HG03025 (cell line): ENCODE results near the gene RAG2.
A peak's percentile ranks its signal among the peaks of the same experiment; 100 is the strongest.

Experiments
- ATAC-seq: cut with Tn5 transposase; IDR thresholded peaks from one replicate; pipeline ENCODE4 v1.9.1; 2021; ENCODE audit warnings: mild to moderate bottlenecking, moderate library complexity; ENCODE audit not compliant: unreplicated experiment, low FRiP score

RAG2 gene

GRCh38 chr11:36601155-36601554 is 3.1 kb upstream of the RAG2 start:
- ATAC-seq = no peak

DNA sequence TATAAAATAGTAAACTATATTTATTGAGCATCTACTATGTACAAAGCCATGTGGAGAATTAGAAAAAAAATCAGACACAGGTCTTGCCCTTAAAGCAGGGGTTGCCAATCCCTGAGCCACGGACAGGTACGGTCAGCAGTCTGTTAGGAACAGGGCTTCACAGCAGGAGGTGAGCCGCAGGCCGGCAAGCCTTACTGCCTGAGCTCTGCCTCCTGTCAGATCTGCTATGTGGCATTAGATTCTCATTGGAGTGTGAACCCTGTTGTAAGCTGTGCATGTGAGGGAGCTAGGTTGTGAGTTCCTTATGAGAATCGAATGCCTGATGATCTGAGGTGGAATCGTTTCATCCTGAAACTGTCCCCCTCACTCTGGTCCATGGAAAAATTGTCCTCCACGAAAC is 2.1 kb upstream of the RAG2 start:
- ATAC-seq = no peak

DNA sequence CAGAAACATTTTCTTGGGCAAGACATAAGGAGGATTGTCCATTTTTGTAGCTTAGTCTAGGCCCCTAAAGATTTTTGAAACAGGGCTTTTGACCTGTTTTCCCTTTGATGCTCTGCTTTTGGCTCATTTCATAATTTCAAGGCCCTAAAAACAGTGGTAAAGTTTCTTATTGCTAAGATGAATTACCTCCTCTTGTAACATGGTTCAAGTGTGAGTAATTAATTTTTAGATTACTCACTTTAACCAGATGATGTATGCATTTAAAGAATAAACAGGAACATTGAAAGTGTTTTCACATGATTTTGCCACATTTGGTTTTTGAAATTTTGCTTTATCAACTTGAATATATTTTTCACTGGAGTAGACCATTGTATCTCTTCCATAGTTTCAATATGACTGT is 1.2 kb downstream of the RAG2 start:
- ATAC-seq = no peak

- peak; percentile 85 for ATAC-seq
Observed at GRCh38 chr11:36594316-36594989, 3.6 kb downstream of the RAG2 start, which contains the start of gene IFTAP. Gene IFTAP, plus strand, starts transcription at chr11:36594502. Its CDS starts 15,602 bp downstream, at chr11:36610104.

GRCh38 chr11:36591433-36591832 is 6.6 kb downstream of the RAG2 start:
- no peak for ATAC-seq

GRCh38 chr11:36590513-36590912 is 7.5 kb downstream of the RAG2 start:
- ATAC-seq = no peak

- ATAC-seq = no peak
Observed at GRCh38 chr11:36588099-36588498, 9.9 kb downstream of the RAG2 start.

DNA sequence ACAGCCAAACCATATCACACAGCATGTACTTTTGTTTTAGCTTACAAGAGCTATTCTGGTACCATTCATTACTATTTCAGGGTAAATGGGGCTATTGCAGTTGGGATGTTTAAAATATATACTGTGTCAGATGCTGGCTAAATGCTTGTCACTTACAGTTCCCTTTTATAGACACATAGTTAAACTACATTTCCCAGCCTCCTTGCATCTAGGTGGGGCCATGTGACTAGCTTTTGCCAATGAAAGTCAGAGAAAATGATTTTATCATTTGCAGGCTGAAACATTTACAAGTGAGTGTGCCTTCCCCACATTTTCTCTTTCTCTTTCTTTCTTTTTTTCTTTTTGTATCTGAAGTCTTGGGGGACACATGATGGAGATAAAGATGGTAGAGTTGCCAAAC is 11.5 kb downstream of the RAG2 start:
- peak; percentile 72 for ATAC-seq

DNA sequence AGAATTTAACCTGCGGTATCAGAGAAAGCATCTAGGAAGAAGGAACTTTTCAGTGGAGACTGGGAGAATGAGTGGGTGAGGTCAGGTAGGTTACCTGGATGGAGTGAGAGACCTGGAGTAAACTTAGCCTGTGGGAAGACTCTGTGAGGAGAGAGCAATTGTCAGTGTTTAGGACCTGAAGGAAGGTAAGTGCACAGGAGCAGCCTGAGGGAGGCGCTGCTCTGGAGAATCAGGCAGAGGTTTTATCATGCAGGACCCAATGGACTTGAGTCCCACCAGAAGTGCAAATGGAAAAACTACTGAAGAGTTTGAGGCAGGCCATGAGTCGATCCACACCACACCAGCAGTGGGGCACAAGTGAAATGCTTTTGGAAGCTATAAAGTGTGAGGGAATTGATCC is 14.4 kb downstream of the RAG2 start:
- no peak for ATAC-seq

DNA sequence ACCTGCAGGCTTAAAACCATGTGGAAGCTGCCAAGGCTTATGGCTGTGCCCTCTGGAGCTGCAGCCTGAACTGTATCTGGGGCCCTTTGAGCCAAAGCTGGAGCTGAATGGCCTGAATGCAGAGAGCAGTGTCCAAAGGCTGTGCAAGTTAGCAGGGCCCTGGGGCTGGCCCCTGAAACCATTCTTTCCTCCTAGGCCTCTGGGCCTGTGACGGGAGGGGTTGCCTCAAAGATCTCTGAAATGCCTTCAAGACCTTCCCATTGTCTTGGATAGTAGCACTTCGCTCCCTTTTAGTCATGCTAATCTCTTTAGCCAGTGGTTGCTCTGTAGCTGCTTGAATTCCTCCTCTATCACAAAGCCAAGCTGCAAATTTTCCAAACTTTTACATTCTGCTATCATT is 16.5 kb downstream of the RAG2 start:
- ATAC-seq = no peak

- ATAC-seq = no peak
Observed at GRCh38 chr11:36578458-36578857, 19.6 kb downstream of the RAG2 start.

DNA sequence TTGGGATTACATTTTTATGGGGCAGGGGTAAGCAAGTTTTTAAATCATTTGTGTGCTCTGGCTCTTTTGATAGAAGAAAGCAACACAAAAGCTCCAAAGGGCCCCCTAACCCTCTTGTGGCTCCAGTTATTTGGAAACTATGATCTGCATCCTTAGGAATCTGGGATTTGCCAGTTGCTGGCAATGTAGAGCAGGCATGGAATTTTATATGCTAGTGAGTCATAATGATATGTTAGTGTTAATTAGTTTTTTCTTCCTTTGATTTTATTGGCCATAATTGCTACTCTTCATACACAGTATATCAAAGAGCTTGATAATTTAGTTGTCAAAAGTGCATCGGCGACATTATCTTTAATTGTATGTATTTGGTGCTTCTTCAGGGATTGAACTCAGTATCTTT is 20.2 kb downstream of the RAG2 start:
- no peak for ATAC-seq

DNA sequence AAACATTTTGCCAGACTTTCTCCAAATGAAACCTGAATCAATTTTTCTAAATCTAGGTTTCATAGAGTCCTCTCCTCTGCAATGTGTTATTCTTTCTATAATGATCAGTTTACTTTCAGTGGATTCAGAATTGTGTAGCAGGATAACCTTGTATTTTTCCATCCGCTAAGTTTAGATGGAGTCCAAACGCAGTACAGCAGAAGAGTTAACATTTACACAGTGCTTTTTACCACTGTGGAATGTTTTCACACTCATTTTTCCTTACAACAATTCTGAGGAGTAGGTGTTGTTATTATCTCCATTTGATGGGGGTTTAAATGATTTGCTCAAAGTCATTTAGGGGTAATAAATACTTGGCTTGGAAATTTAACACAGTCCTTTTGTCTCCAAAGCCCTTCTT is 20.7 kb downstream of the RAG2 start:
- no peak for ATAC-seq

DNA sequence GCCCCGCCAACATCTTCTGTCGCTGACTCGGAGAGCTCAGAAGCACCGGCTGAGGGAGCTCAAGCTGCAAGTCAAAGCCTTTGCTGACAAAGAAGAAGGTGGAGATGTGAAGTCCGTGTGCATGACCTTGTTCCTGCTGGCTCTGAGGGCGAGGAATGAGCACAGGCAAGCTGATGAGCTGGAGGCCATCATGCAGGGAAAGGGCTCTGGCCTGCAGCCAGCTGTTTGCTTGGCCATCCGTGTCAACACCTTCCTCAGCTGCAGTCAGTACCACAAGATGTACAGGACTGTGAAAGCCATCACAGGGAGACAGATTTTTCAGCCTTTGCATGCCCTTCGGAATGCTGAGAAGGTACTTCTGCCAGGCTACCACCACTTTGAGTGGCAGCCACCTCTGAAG is 23.6 kb downstream of the RAG2 start:
- no peak for ATAC-seq

- ATAC-seq = no peak
Observed at GRCh38 chr11:36569095-36569494, 28.9 kb downstream of the RAG2 start.

DNA sequence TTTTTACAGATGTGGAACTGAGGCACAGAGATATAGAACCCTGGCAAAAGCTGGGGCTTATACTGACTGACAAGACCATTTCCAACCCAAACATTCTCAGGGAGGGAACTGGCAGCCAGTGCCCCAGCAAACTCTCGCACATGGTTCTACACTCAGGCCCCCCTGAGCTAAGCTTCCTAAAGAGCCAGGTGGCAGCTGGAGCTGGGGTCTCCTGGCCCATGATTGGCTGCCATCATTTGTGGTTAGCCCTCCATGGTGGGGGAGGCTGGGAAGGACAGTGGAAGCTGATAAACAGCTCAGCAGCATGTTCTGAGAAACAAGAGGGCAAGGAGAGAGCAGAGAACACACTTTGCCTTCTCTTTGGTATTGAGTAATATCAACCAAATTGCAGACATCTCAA is 30.3 kb downstream of the RAG2 start, which contains the start of gene RAG1:
Gene RAG1, plus strand, starts transcription at position 314 of the 400 bp plus-strand sequence. CDS start 5,298 bp downstream, outside the sequence.
- ATAC-seq = no peak

DNA sequence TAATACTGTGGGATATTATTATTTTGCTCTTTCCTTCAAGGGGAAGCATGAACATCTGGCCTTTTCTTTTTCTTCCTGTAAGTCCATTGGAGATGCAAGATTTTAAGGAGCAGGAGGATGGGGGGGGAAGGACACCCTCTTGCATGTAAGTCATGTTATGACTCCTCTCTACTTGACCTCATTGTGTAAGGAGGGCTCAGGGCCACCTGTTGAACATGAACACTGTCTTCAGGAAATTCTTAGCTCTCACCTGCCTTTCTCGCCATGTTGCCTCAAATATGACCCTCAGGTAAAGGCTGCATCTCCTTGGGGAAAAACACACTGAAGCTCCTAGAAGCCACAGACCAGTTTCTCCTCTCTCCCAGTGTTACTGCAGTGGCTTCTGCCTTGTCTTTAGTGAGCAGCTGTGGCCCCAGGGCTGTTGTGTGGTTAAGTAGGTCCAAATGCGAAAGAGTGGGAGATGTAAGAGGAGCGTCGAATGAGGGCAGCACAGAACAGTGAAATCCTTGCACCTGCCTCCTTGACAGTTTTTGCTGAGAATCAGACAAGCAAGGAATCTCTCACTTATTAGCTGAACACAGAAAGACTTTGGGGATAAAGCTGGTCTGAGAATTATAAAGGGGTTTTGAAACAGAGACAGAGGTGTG is 31.5 kb downstream of the RAG2 start:
- ATAC-seq = no peak

- no peak for ATAC-seq
Observed at GRCh38 chr11:36565031-36565610, 32.9 kb downstream of the RAG2 start.

DNA sequence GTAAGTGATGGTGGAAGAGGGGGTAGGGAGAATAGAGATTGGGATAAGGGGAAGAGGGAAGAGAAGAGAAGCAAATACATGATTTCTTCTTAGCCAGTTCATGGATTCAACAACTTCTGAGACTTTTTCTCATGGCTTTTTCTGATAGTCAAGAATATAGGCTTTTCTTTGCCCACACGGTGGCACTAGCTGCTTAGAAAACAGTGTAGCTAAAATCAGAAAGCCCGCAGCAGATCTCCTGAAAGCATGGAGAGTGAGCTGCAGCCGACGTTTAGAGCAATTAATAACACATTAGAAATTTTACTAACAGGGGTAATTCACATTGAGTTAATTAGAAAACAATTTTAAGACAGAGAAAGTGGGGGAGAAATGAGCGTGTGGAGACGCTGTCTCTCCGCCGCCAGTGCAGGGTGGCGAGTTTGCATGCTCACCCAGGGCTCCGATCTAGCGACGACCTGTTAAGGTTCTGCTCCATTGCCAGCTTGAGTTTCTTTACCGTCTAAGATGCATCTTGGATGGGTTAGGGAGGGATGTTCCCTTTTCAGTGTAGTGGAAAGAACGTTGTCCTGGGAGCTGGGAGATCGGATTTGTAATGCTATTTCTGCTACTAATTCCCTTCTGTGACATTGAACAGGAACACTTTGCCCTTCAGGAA is 33.5 kb downstream of the RAG2 start:
- no peak for ATAC-seq

- ATAC-seq = no peak
Observed at GRCh38 chr11:36558571-36559413, 39.2 kb downstream of the RAG2 start.
